IMR-90 (cell line): ENCODE measurements around the gene GPSM3. TPM values are rescaled to one million over a fixed set of nuclear protein-coding genes. Genes with fewer than 3 reads are reported as not detected.

ENCODE experiments used
- ATAC-seq: fragments of 200-7000 bp; cut with Tn5 transposase; 2 replicates; pipeline ENCODE4 v1.9.1; 2020; ENCODE audit warnings: low read depth, mild to moderate bottlenecking, moderate library complexity
- BruUV-seq: library from RNA; stranded (reverse); fragments of 400-500 nt; replicated peaks from 2 replicates; lab custom pipeline; 2021; lab: Mats Ljungman, UMichigan
- CTCF ChIA-PET: fragments of 300-600 bp; formaldehyde crosslinking; extraction: SDS; loops from one replicate; lab custom pipeline; 2021; ENCODE audit warnings: antibody characterized with exemption; lab: Yijun Ruan, JAX
- POLR2A ChIA-PET: fragments of 300-600 bp; sonication (Branson Sonifier 250); formaldehyde crosslinking; loops from one replicate; lab custom pipeline; 2022; ENCODE audit warnings: antibody characterized with exemption; ENCODE audit not compliant: unreplicated experiment; lab: Charles Lee
- DNase-seq: peaks from one replicate; pipeline ENCODE4 v3.0.0; 2013
- H2AFZ ChIP-seq: replicated peaks from 2 replicates; pipeline ENCODE3; 2013; ENCODE audit warnings: low read length, mild to moderate bottlenecking; ENCODE audit not compliant: poor library complexity
- H2AK5ac ChIP-seq: 2 replicates; pipeline ENCODE4 v1.6.1; 2013; ENCODE audit warnings: low read depth, low read length, inconsistent platforms
- H2AK9ac ChIP-seq: replicated peaks from 2 replicates; pipeline ENCODE3; 2013; ENCODE audit warnings: mild to moderate bottlenecking, low read depth, low read length, moderate library complexity; ENCODE audit not compliant: poor library complexity
- H2BK120ac ChIP-seq: 2 replicates; pipeline ENCODE4 v1.6.1; 2013; ENCODE audit warnings: low read depth, low read length, inconsistent platforms
- H2BK15ac ChIP-seq: 3 replicates; pipeline ENCODE4 v1.6.1; 2013; ENCODE audit warnings: low read depth, low read length, inconsistent platforms
- H2BK20ac ChIP-seq: 2 replicates; pipeline ENCODE4 v1.6.1; 2013; ENCODE audit warnings: low read depth, mild to moderate bottlenecking, inconsistent platforms, low read length, moderate library complexity
- H2BK5ac ChIP-seq: 2 replicates; pipeline ENCODE4 v1.6.1; 2013; ENCODE audit warnings: mild to moderate bottlenecking, low read depth, low read length, inconsistent platforms; ENCODE audit not compliant: poor library complexity, severe bottlenecking
- H3K14ac ChIP-seq: replicated peaks from 2 replicates; pipeline ENCODE4 v1.6.1; 2013; ENCODE audit warnings: low read depth, low read length, inconsistent platforms
- H3K18ac ChIP-seq: 2 replicates; pipeline ENCODE4 v1.6.1; 2013; ENCODE audit warnings: low read depth, low read length, control low read depth
- H3K23ac ChIP-seq: 2 replicates; pipeline ENCODE4 v1.6.1; 2013; ENCODE audit warnings: low read depth, low read length, inconsistent platforms
- H3K27ac ChIP-seq: 2 replicates; pipeline ENCODE4 v1.5.1; 2013; ENCODE audit warnings: mild to moderate bottlenecking, control low read depth, low read length; ENCODE audit not compliant: insufficient read depth
- H3K27me3 ChIP-seq: 2 replicates; pipeline ENCODE4 v1.6.1; 2013; ENCODE audit warnings: low read length; ENCODE audit not compliant: control insufficient read depth, insufficient read depth
- H3K36me3 ChIP-seq: 2 replicates; pipeline ENCODE4 v1.6.1; 2013; ENCODE audit warnings: low read length, mixed read lengths; ENCODE audit not compliant: control insufficient read depth, insufficient read depth
- H3K4ac ChIP-seq: 2 replicates; pipeline ENCODE4 v1.6.1; 2013; ENCODE audit warnings: low read depth, low read length, inconsistent platforms
- H3K4me1 ChIP-seq: 2 replicates; pipeline ENCODE4 v1.6.1; 2013; ENCODE audit warnings: low read length, mixed read lengths; ENCODE audit not compliant: control insufficient read depth, insufficient read depth
- H3K4me2 ChIP-seq: 2 replicates; pipeline ENCODE4 v1.6.1; 2013; ENCODE audit warnings: low read depth, mild to moderate bottlenecking, control low read depth, low read length, moderate library complexity
- H3K4me3 ChIP-seq: 2 replicates; pipeline ENCODE4 v1.5.1; 2013; ENCODE audit warnings: low read depth, mild to moderate bottlenecking, control low read depth, low read length, moderate library complexity; ENCODE audit not compliant: insufficient read depth
- H3K56ac ChIP-seq: 2 replicates; pipeline ENCODE4 v1.6.1; 2013; ENCODE audit warnings: low read length, inconsistent platforms; ENCODE audit not compliant: insufficient read depth; ENCODE audit errors: extremely low read depth
- H3K79me1 ChIP-seq, 2 experiments: 2 replicates each; pipeline ENCODE4 v1.6.1; 2013; ENCODE audit warnings: low read length in 2 of 2, inconsistent platforms in 1 of 2, low read depth in 1 of 2
- H3K9ac ChIP-seq: 2 replicates; pipeline ENCODE4 v1.6.1; 2013; ENCODE audit warnings: low read depth, low read length, control low read depth
- H3K9me1 ChIP-seq: 2 replicates; pipeline ENCODE4 v1.6.1; 2013; ENCODE audit warnings: low read length, inconsistent platforms; ENCODE audit not compliant: insufficient read depth
- H3K9me3 ChIP-seq: 2 replicates; pipeline ENCODE4 v1.6.1; 2013; ENCODE audit warnings: low read length; ENCODE audit not compliant: control insufficient read depth, insufficient read depth
- H4K20me1 ChIP-seq: 2 replicates; pipeline ENCODE4 v1.6.1; 2013; ENCODE audit warnings: low read length, inconsistent platforms; ENCODE audit not compliant: insufficient read depth
- H4K5ac ChIP-seq: 2 replicates; pipeline ENCODE4 v1.6.1; 2013; ENCODE audit warnings: mild to moderate bottlenecking, low read depth, low read length, control low read depth
- H4K8ac ChIP-seq, 2 experiments: 2 replicates each; pipeline ENCODE4 v1.6.1; 2013; ENCODE audit warnings: low read depth in 2 of 2, low read length in 2 of 2, control low read depth in 1 of 2, inconsistent platforms in 1 of 2
- H4K91ac ChIP-seq: 2 replicates; pipeline ENCODE4 v1.6.1; 2013; ENCODE audit warnings: low read depth, low read length, inconsistent platforms; ENCODE audit not compliant: insufficient read depth
- CHD1 ChIP-seq: IDR thresholded peaks from 2 replicates; pipeline ENCODE4 v1.6.1; 2012; ENCODE audit warnings: low read depth, low read length, improper control_type of control experiment
- CTCF ChIP-seq: conservative IDR thresholded peaks from 2 replicates; pipeline ENCODE4 v1.5.1; 2012; ENCODE audit warnings: mild to moderate bottlenecking, low read depth, low read length, improper control_type of control experiment
- MAFK ChIP-seq: IDR thresholded peaks from 2 replicates; pipeline ENCODE4 v1.6.1; 2012; ENCODE audit warnings: low read depth, low read length, improper control_type of control experiment
- RAD21 ChIP-seq: IDR thresholded peaks from 2 replicates; pipeline ENCODE4 v1.6.1; 2012; ENCODE audit warnings: low read length, improper control_type of control experiment
- SMC3 ChIP-seq: fragments of 150-350 bp; IDR thresholded peaks from 2 replicates; pipeline ENCODE4 v1.6.1; 2016; ENCODE audit warnings: low read depth, mild to moderate bottlenecking, antibody characterized with exemption, low read length, moderate library complexity
- WGBS, 2 experiments: methylation state at CpG; one replicate each; pipeline versions ENCODE4 v1.1.5 to v1.1.7; 2013; ENCODE audit warnings: missing lambda C conversion rate in 2 of 2; ENCODE audit not compliant: insufficient read length in 1 of 2; ENCODE audit errors: extremely low coverage in 2 of 2; 5-methylcytosine and 5-hydroxymethylcytosine counted together
- dilution Hi-C: fragments of 300-500 bp; cut with HindIII; formaldehyde crosslinking; loops from one replicate; pipeline ENCODE4 v1.14.3; 2018; ENCODE audit warnings: low sequenced_read_pairs; ENCODE audit not compliant: unreplicated experiment
- in situ Hi-C: fragments of 300-500 bp; cut with MboI; formaldehyde crosslinking; loops from 3 replicates; pipeline ENCODE4 v1.14.3; 2019; ENCODE audit warnings: low sequenced_read_pairs, inconsistent platforms, mixed read lengths
- intact Hi-C: fragments of 100-400 bp; cut with micrococcal nuclease; formaldehyde crosslinking; loops from 2 replicates; pipeline ENCODE4 v1.10.0; 2022
- polyA plus RNA-seq, 3 experiments: library from polyadenylated mRNA; depleted of rRNA; stranded (reverse); fragments of >200 nt; gene quantifications; 2 replicates each; pipeline ENCODE4 v1.2.3, GENCODE V29; 2012; ENCODE audit warnings: low replicate concordance in 1 of 3
- total RNA-seq: library from RNA; depleted of rRNA; stranded (reverse); fragments of >200 nt; gene quantifications from 2 replicates; pipeline ENCODE4 v1.2.3, GENCODE V29; 2012

GPSM3 gene
- total and polyA plus RNA-seq, 2 of the 4 experiments (the other 2 are of a cell fraction): 3.0 to 9.8 TPM

GRCh38 chr6:32189742-32190053 lies 2.7 kb downstream of the GPSM3 start:
- no peak overlapping the region for H2BK20ac ChIP-seq
- in situ Hi-C loops (loop anchor here (5.0 to 25.0 kb wide), 2 partner anchors 72 to 773 kb away; partner anchors contain the start of genes BRD2 and HLA-DMA), dilution Hi-C loops (no loop called here), intact Hi-C loops (loop anchor here (5.0 kb wide), 1 partner anchor 783 kb away; no protein-coding TSS in a partner anchor)
- H3K4me3 ChIP-seq: peak overlapping the region; percentile 75
- peak overlapping the region; percentile 91 for H3K27ac ChIP-seq
- H3K4me2 ChIP-seq: peak overlapping the region; percentile 85
- peaks cover 18% of the 10 kb centered on the region for H3K9me1 ChIP-seq
- H2AFZ ChIP-seq: no peak overlapping the region
- peak overlapping the region; percentile 68; the same call in 1 of the 2 replicates for H3K18ac ChIP-seq
- 0% methylated on average over 2 of the region's 23 CpGs; no CpG with 5 or more reads in 1 of the 2 experiments for WGBS, 2 experiments
- H3K27me3 ChIP-seq: no peaks in the 10 kb centered on the region
- H4K5ac ChIP-seq: peak overlapping the region; percentile 65
- no peaks in the 10 kb centered on the region for H4K20me1 ChIP-seq
- H3K9me3 ChIP-seq: no peaks in the 10 kb centered on the region
- peak overlapping the region; percentile 99; the same call in 1 of the 2 replicates for H3K23ac ChIP-seq
- peak overlapping the region; percentile 96; the same call in 1 of the 2 replicates for H4K91ac ChIP-seq
- H3K36me3 ChIP-seq: peaks cover 18% of the 10 kb centered on the region
- peak overlapping the region; percentile 98; the same call in 1 of the 2 replicates for H3K56ac ChIP-seq
- H2BK120ac ChIP-seq: 0 out of 2 replicates have a peak overlapping the region, but pooled peaks have one; percentile 72
- peak overlapping the region; percentile 97 for H3K4ac ChIP-seq
- BruUV-seq: no TSS peak
- H2BK15ac ChIP-seq: no peak overlapping the region
- peak overlapping the region; percentile 99; the same call in 1 of the 2 replicates for H2AK5ac ChIP-seq
- H3K14ac ChIP-seq: peak overlapping the region; percentile 99
- peaks cover 21 to 64% of the 10 kb centered on the region in 2 experiments for H3K79me1 ChIP-seq
- peak overlapping the region; percentile 83 for H2BK5ac ChIP-seq
- TF ChIP-seq SMC3: no peak
- no peak for TF ChIP-seq CTCF
- no peak for TF ChIP-seq CHD1
- TF ChIP-seq RAD21: no peak
- TF ChIP-seq MAFK: no peak
- peak overlapping the region; percentile 76 to 87; a peak in 3 of 4 replicates for H4K8ac ChIP-seq
- peak overlapping the region; percentile 88 for H2AK9ac ChIP-seq
- CTCF ChIA-PET: no interaction called here
- peaks cover 12% of the 10 kb centered on the region for H3K4me1 ChIP-seq
- peak; percentile 2 for ATAC-seq
- POLR2A ChIA-PET: interaction anchor here (0.5 to 1.8 kb wide), 3 partner anchors 12 to 704 kb away, joined by 3 to 5 read pairs (median 5); no protein-coding TSS in a partner anchor
- no peak for DNase-seq
- H3K9ac ChIP-seq: peak overlapping the region; percentile 99
